ENCODE results near the gene CARS1. TPM values are rescaled to one million over a fixed set of nuclear protein-coding genes. Genes with fewer than 3 reads are reported as not detected.

CARS1 gene
- total and polyA plus RNA-seq, 2 donors: 19.1 to 30.3 TPM

- Histone ChIP-seq H3K27ac (ENCODE audit: low read depth in 1 of 2, low read length in 1 of 2) (no peak overlapping the region), H3K36me3 (ENCODE audit: control insufficient read depth in 2 of 2, insufficient read depth in 2 of 2, low read length in 1 of 2) (peaks cover 85 to 90% of the 10 kb centered on the region in 2 donors), H3K27me3 (ENCODE audit: control insufficient read depth in 2 of 2, insufficient read depth in 1 of 2, low read length in 1 of 2) (no peaks in the 10 kb centered on the region), H3K4me3 (ENCODE audit: low read length in 2 of 2) (no peak overlapping the region), H3K9me3 (ENCODE audit: control insufficient read depth in 2 of 2, insufficient read depth in 1 of 2, low read length in 1 of 2) (no peaks in the 10 kb centered on the region), H3K4me1 (ENCODE audit: control insufficient read depth in 2 of 2, insufficient read depth in 2 of 2, low read length in 2 of 2) (no peaks in the 10 kb centered on the region)
- no peak for DNase-seq (ENCODE audit: low read depth in 6 of 9, low spot score in 9 of 9)
- WGBS: 97% methylated on average over 4 of the region's 4 CpGs
These were observed 92.4 kb downstream of the CARS1 start for GRCh38 chr11:2964782-2965181.

GRCh38 chr11:2963761-2964160 lies 93.5 kb downstream of the CARS1 start:
- no peak for DNase-seq (ENCODE audit: low read depth in 6 of 9, low spot score in 9 of 9)

GRCh38 chr11:2963112-2963754 lies 94.0 kb downstream of the CARS1 start:
- Histone ChIP-seq H3K4me1 (ENCODE audit: control insufficient read depth in 2 of 2, insufficient read depth in 2 of 2, low read length in 2 of 2) (no peaks in the 10 kb centered on the region), H3K9me3 (ENCODE audit: control insufficient read depth in 2 of 2, insufficient read depth in 1 of 2, low read length in 1 of 2) (no peaks in the 10 kb centered on the region), H3K36me3 (ENCODE audit: control insufficient read depth in 2 of 2, insufficient read depth in 2 of 2, low read length in 1 of 2) (peaks cover 83 to 90% of the 10 kb centered on the region in 2 donors), H3K4me3 (ENCODE audit: low read length in 2 of 2) (no peak overlapping the region), H3K27ac (ENCODE audit: low read depth in 1 of 2, low read length in 1 of 2) (no peak overlapping the region), H3K27me3 (ENCODE audit: control insufficient read depth in 2 of 2, insufficient read depth in 1 of 2, low read length in 1 of 2) (no peaks in the 10 kb centered on the region)
- 94% methylated on average over 7 of the region's 7 CpGs for WGBS
- DNase-seq (ENCODE audit: low read depth in 6 of 9, low spot score in 9 of 9): no peak

More at GRCh38 chr11:2963761-2964160, 93.5 kb downstream of the CARS1 start:
- Histone ChIP-seq H3K27me3 (ENCODE audit: control insufficient read depth in 2 of 2, insufficient read depth in 1 of 2, low read length in 1 of 2) (no peaks in the 10 kb centered on the region), H3K9me3 (ENCODE audit: control insufficient read depth in 2 of 2, insufficient read depth in 1 of 2, low read length in 1 of 2) (no peaks in the 10 kb centered on the region), H3K36me3 (ENCODE audit: control insufficient read depth in 2 of 2, insufficient read depth in 2 of 2, low read length in 1 of 2) (peaks cover 83 to 90% of the 10 kb centered on the region in 2 donors), H3K4me3 (ENCODE audit: low read length in 2 of 2) (no peak overlapping the region), H3K27ac (ENCODE audit: low read depth in 1 of 2, low read length in 1 of 2) (no peak overlapping the region), H3K4me1 (ENCODE audit: control insufficient read depth in 2 of 2, insufficient read depth in 2 of 2, low read length in 2 of 2) (no peaks in the 10 kb centered on the region)
- 89% methylated on average over 6 of the region's 6 CpGs for WGBS

GRCh38 chr11:2961080-2961479 lies 96.1 kb downstream of the CARS1 start:
- DNase-seq (ENCODE audit: low read depth in 6 of 9, low spot score in 9 of 9): no peak
- H3K36me3 ChIP-seq (ENCODE audit: control insufficient read depth in 2 of 2, insufficient read depth in 2 of 2, low read length in 1 of 2): peaks cover 80 to 93% of the 10 kb centered on the region in 2 donors
- H3K9me3 ChIP-seq (ENCODE audit: control insufficient read depth in 2 of 2, insufficient read depth in 1 of 2, low read length in 1 of 2): no peaks in the 10 kb centered on the region
- no peaks in the 10 kb centered on the region for H3K4me1 ChIP-seq (ENCODE audit: control insufficient read depth in 2 of 2, insufficient read depth in 2 of 2, low read length in 2 of 2)
- no peaks in the 10 kb centered on the region for H3K27me3 ChIP-seq (ENCODE audit: control insufficient read depth in 2 of 2, insufficient read depth in 1 of 2, low read length in 1 of 2)
- 84% methylated on average over 5 of the region's 5 CpGs for WGBS
- no peak overlapping the region for H3K27ac ChIP-seq (ENCODE audit: low read depth in 1 of 2, low read length in 1 of 2)
- H3K4me3 ChIP-seq (ENCODE audit: low read length in 2 of 2): no peak overlapping the region

- Histone ChIP-seq H3K4me1 (ENCODE audit: control insufficient read depth in 2 of 2, insufficient read depth in 2 of 2, low read length in 2 of 2) (no peaks in the 10 kb centered on the region), H3K9me3 (ENCODE audit: control insufficient read depth in 2 of 2, insufficient read depth in 1 of 2, low read length in 1 of 2) (no peaks in the 10 kb centered on the region), H3K36me3 (ENCODE audit: control insufficient read depth in 2 of 2, insufficient read depth in 2 of 2, low read length in 1 of 2) (peaks cover 79 to 94% of the 10 kb centered on the region in 2 donors), H3K27me3 (ENCODE audit: control insufficient read depth in 2 of 2, insufficient read depth in 1 of 2, low read length in 1 of 2) (no peaks in the 10 kb centered on the region), H3K27ac (ENCODE audit: low read depth in 1 of 2, low read length in 1 of 2) (no peak overlapping the region), H3K4me3 (ENCODE audit: low read length in 2 of 2) (no peak overlapping the region)
- WGBS: 97% methylated on average over 7 of the region's 7 CpGs
- no peak for DNase-seq (ENCODE audit: low read depth in 6 of 9, low spot score in 9 of 9)
These were observed 97.1 kb downstream of the CARS1 start for GRCh38 chr11:2960139-2960538.

- WGBS: 94% methylated on average over 3 of the region's 3 CpGs
- no peaks in the 10 kb centered on the region for H3K4me1 ChIP-seq (ENCODE audit: control insufficient read depth in 2 of 2, insufficient read depth in 2 of 2, low read length in 2 of 2)
- H3K27me3 ChIP-seq (ENCODE audit: control insufficient read depth in 2 of 2, insufficient read depth in 1 of 2, low read length in 1 of 2): no peaks in the 10 kb centered on the region
- no peak overlapping the region for H3K4me3 ChIP-seq (ENCODE audit: low read length in 2 of 2)
- DNase-seq (ENCODE audit: low read depth in 6 of 9, low spot score in 9 of 9): no peak
- peaks cover 78 to 94% of the 10 kb centered on the region in 2 donors for H3K36me3 ChIP-seq (ENCODE audit: control insufficient read depth in 2 of 2, insufficient read depth in 2 of 2, low read length in 1 of 2)
- no peak overlapping the region for H3K27ac ChIP-seq (ENCODE audit: low read depth in 1 of 2, low read length in 1 of 2)
- H3K9me3 ChIP-seq (ENCODE audit: control insufficient read depth in 2 of 2, insufficient read depth in 1 of 2, low read length in 1 of 2): no peaks in the 10 kb centered on the region
These were observed 99.0 kb downstream of the CARS1 start for GRCh38 chr11:2958251-2958650.

- H3K4me3 ChIP-seq (ENCODE audit: low read length in 2 of 2): no peak overlapping the region
- no peak for DNase-seq (ENCODE audit: low read depth in 6 of 9, low spot score in 9 of 9)
- no peaks in the 10 kb centered on the region for H3K27me3 ChIP-seq (ENCODE audit: control insufficient read depth in 2 of 2, insufficient read depth in 1 of 2, low read length in 1 of 2)
- no peak overlapping the region for H3K27ac ChIP-seq (ENCODE audit: low read depth in 1 of 2, low read length in 1 of 2)
- peaks cover 83 to 100% of the 10 kb centered on the region in 2 donors for H3K36me3 ChIP-seq (ENCODE audit: control insufficient read depth in 2 of 2, insufficient read depth in 2 of 2, low read length in 1 of 2)
- WGBS: 97% methylated on average over 6 of the region's 6 CpGs
- H3K4me1 ChIP-seq (ENCODE audit: control insufficient read depth in 2 of 2, insufficient read depth in 2 of 2, low read length in 2 of 2): no peaks in the 10 kb centered on the region
- H3K9me3 ChIP-seq (ENCODE audit: control insufficient read depth in 2 of 2, insufficient read depth in 1 of 2, low read length in 1 of 2): no peaks in the 10 kb centered on the region
These were observed 101.2 kb downstream of the CARS1 start for GRCh38 chr11:2955906-2956476.

GRCh38 chr11:2954263-2954662 lies 103.0 kb downstream of the CARS1 start:
- no peak overlapping the region for H3K27ac ChIP-seq (ENCODE audit: low read depth in 1 of 2, low read length in 1 of 2)
- 94% methylated on average over 6 of the region's 6 CpGs for WGBS
- H3K4me1 ChIP-seq (ENCODE audit: control insufficient read depth in 2 of 2, insufficient read depth in 2 of 2, low read length in 2 of 2): no peaks in the 10 kb centered on the region
- peaks cover 84 to 100% of the 10 kb centered on the region in 2 donors for H3K36me3 ChIP-seq (ENCODE audit: control insufficient read depth in 2 of 2, insufficient read depth in 2 of 2, low read length in 1 of 2)
- no peak overlapping the region for H3K4me3 ChIP-seq (ENCODE audit: low read length in 2 of 2)
- DNase-seq (ENCODE audit: low read depth in 6 of 9, low spot score in 9 of 9): no peak
- H3K27me3 ChIP-seq (ENCODE audit: control insufficient read depth in 2 of 2, insufficient read depth in 1 of 2, low read length in 1 of 2): no peaks in the 10 kb centered on the region
- H3K9me3 ChIP-seq (ENCODE audit: control insufficient read depth in 2 of 2, insufficient read depth in 1 of 2, low read length in 1 of 2): no peaks in the 10 kb centered on the region

- peaks cover 82 to 99% of the 10 kb centered on the region in 2 donors for H3K36me3 ChIP-seq (ENCODE audit: control insufficient read depth in 2 of 2, insufficient read depth in 2 of 2, low read length in 1 of 2)
- WGBS: 66% methylated on average over 6 of the region's 6 CpGs
- H3K9me3 ChIP-seq (ENCODE audit: control insufficient read depth in 2 of 2, insufficient read depth in 1 of 2, low read length in 1 of 2): no peaks in the 10 kb centered on the region
- H3K4me3 ChIP-seq (ENCODE audit: low read length in 2 of 2): no peak overlapping the region
- H3K4me1 ChIP-seq (ENCODE audit: control insufficient read depth in 2 of 2, insufficient read depth in 2 of 2, low read length in 2 of 2): no peaks in the 10 kb centered on the region
- DNase-seq (ENCODE audit: low read depth in 6 of 9, low spot score in 9 of 9): no peak
- H3K27me3 ChIP-seq (ENCODE audit: control insufficient read depth in 2 of 2, insufficient read depth in 1 of 2, low read length in 1 of 2): no peaks in the 10 kb centered on the region
- H3K27ac ChIP-seq (ENCODE audit: low read depth in 1 of 2, low read length in 1 of 2): no peak overlapping the region
These were observed 104.9 kb downstream of the CARS1 start for GRCh38 chr11:2952290-2952689.

Measured in thymus (tissue), 11 donors.